ENCODE results near the gene CTIF.

DNA sequence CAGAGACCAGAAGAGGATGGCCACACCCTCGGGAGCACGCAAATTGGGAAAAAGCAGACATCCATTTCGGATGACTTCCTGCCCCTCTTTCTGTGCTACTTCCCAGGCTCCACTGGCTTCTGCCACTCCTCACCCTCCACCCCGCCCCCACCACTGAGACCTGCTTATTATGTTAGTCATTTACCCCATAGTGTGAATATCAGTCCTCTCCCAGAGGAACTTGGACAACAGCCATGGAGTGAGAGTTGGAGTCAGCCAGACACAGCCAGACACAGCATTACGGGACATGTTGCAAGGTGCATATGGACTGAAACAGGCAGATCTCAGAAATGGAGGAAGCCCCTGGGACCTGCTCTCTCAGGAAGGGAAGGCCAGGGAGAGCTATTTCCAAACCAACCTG is 51.8 kb downstream of the CTIF start:
- TF ChIP-seq, protein P1, sequence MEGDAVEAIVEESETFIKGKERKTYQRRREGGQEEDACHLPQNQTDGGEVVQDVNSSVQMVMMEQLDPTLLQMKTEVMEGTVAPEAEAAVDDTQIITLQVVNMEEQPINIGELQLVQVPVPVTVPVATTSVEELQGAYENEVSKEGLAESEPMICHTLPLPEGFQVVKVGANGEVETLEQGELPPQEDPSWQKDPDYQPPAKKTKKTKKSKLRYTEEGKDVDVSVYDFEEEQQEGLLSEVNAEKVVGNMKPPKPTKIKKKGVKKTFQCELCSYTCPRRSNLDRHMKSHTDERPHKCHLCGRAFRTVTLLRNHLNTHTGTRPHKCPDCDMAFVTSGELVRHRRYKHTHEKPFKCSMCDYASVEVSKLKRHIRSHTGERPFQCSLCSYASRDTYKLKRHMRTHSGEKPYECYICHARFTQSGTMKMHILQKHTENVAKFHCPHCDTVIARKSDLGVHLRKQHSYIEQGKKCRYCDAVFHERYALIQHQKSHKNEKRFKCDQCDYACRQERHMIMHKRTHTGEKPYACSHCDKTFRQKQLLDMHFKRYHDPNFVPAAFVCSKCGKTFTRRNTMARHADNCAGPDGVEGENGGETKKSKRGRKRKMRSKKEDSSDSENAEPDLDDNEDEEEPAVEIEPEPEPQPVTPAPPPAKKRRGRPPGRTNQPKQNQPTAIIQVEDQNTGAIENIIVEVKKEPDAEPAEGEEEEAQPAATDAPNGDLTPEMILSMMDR (IDR thresholded peaks at IDR 0.05; ENCODE audit: poor library complexity, severe bottlenecking), result no peak
- TF ChIP-seq POLR2AphosphoS5 (IDR thresholded peaks at IDR 0.05) (no peak), EZH2 (IDR thresholded peaks at IDR 0.05; ENCODE audit: borderline replicate concordance, insufficient read depth, low read length, poor library complexity, severe bottlenecking) (no peak), MXI1 (conservative IDR thresholded peaks at IDR 0.05; ENCODE audit: poor library complexity, severe bottlenecking) (no peak), EP300 (conservative IDR thresholded peaks at IDR 0.05; ENCODE audit: poor library complexity, severe bottlenecking) (no peak), SMC3 (conservative IDR thresholded peaks at IDR 0.05; ENCODE audit: poor library complexity) (no peak)

Data from neural cell (in vitro differentiated cells).